Activated CD4-positive, alpha-beta T cell treated with anti-CD3 and anti-CD28 coated beads, Interleukin-2, amount 50 U/mL, for 1 hour (primary cell): Measurements from ENCODE around the gene TMBIM4.
A peak's percentile ranks its signal among the peaks of the same experiment; 100 is the strongest.
"Not testable (repeated sequence)": the region's sequence is repeated elsewhere in the genome, so short reads cannot be mapped to it uniquely, and the experiment has no call there.

Experiments used
- DNase-seq: peaks from one replicate; pipeline ENCODE4 v3.0.0-alpha.2; 2020

The TMBIM4 gene, protein sequence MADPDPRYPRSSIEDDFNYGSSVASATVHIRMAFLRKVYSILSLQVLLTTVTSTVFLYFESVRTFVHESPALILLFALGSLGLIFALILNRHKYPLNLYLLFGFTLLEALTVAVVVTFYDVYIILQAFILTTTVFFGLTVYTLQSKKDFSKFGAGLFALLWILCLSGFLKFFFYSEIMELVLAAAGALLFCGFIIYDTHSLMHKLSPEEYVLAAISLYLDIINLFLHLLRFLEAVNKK

GRCh38 chr12:66169221-66170170 lies at the start of gene TMBIM4:
Gene TMBIM4 (minus strand): TSS chr12:66169996. CDS start chr12:66169951, 45 bp downstream.
- peak; percentile 78 for DNase-seq

DNA sequence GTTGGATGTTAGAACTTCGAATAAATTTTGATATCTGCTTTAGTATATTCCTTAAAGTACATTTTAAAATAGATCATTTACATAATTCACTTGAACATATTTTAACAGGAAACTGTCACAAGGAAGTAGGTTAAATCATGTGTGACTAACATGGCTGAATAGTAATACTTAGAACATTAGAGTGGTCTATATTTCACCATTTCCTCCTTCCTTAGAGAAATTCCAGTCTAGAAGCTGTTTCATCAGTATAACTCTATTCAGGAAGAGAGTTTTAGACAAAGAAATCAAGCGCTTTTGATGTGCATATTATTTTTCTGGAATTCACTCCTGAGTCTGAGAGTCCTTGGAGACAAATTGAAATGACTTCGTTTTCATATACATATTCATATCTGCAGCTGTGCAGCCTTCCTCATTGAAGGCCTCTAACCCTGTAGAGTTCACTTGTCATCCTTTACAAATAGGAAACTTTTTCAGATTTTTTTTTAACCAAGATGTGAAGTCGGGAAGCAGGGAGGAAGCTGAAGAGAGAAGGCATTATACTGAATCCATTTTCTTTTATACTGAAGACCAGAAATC lies 47.6 kb upstream of the TMBIM4 start:
- DNase-seq = no peak

DNA sequence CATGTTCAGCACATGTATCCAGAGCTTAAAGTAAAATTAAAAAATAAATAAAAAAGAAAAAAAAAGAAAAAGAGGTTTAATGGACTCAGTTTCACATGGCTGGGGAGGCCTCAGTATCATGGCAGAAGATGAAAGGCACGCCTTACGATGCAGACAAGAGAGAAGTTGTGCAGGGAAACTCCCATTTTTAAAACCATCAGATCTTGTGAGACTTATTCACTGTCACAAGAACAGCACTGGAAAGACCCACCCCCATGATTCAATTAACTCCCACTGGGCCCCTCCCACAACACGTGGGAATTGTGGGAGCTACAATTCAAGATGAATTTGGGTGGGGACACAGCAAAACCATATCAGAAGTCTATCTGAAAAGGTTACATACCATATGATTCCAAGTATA lies 43.2 kb upstream of the TMBIM4 start:
- not testable (repeated sequence) for DNase-seq

DNA sequence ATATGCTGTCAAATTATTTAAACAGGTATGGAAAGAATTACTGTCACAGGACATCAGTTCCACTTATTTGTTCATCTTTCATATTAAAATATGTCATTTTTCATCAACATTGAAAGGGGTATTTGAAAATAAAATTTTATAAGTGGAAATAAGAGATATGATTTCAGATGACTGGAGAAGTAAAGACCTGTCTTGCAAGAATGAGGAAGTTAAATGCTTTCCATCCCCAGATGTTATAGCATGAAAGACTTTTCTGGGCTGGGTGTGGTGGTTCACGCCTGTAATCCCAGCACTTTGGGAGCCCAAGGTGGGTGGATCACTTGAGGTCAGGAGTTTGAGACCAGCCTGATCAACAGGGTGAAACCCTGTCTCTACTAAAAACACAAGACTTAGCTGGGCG lies 41.8 kb upstream of the TMBIM4 start:
- not testable (repeated sequence) for DNase-seq

GRCh38 chr12:66210840-66211239 lies 41.0 kb upstream of the TMBIM4 start:
- no peak for DNase-seq

- no peak for DNase-seq
These were observed 36.3 kb upstream of the TMBIM4 start for GRCh38 chr12:66206141-66206540.

- DNase-seq = no peak
These were observed 34.0 kb upstream of the TMBIM4 start for GRCh38 chr12:66203820-66204219.

DNA sequence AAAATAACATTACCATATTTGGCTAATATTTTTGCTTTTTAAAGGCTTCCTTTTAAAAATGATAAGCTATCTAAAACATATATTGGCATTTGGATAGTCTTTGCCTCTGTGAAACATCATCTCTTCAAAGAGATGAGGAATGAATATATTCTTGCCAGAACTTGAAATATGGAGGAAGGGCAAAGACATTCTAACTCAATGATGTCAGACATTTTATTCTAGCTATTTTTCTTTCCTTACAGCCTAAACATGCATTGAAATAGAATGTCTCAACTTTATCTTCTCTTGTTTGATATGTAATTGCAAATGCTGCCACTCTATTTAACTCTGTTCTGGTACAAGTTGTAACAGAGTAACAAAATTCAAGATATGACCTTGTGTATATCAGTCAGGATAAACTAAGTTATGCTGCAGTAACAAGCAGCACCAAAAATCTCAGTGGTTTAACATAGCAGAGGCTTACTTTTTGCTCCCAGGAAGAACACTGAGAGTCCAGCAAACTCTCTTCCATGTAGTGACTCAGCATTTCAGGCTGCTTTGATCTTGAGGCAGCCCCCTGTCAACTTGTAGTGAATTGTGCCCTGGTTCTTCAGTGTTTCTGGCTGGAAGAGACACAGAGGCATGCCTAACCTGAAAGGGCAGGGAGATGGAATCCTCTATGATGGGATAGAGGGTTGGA lies 30.2 kb upstream of the TMBIM4 start:
- no peak for DNase-seq

DNA sequence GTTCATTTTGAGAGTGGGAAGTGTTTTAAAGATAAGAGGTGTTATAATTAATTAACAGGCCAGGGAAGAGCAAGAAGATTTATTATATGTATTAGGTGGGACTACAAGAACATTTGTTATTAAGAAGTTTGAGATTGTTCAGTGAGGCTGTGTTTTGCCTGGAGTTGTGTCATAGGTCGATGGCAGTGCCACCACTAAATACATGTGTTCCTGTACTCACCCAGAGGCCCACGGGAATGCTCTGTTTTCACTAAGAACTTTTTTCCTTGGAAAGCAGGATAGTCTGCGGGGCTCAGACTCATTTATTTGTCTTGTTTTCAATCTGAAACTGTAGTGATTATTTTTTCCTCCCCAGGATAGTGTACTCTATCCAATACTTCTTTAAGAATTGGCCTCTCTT lies 29.3 kb upstream of the TMBIM4 start:
- DNase-seq = no peak

- no peak for DNase-seq
These were observed 27.7 kb upstream of the TMBIM4 start for GRCh38 chr12:66197495-66197921.

- no peak for DNase-seq
These were observed 27.0 kb upstream of the TMBIM4 start for GRCh38 chr12:66196806-66197205.

- no peak for DNase-seq
These were observed 25.4 kb upstream of the TMBIM4 start for GRCh38 chr12:66195242-66195641.

DNA sequence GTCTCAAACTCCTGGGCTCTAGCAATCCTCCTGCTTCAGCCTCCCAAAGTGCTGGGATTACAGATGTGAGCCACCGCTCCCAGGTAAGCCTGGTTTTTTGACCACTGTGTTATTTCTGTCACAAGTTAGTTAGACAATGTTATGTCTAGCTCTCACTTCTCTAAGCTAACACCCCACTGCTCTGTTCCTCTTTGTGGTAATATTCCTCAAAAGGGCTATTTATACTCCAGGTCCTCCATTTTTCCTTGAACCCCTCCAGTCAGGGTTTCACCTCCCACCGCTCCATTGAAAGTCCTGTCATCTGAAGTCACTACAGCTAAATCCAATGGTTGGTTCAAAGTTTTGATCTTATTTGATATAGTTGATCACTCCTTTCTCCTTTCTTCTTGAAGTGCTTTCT lies 24.3 kb upstream of the TMBIM4 start:
- no peak for DNase-seq

DNA sequence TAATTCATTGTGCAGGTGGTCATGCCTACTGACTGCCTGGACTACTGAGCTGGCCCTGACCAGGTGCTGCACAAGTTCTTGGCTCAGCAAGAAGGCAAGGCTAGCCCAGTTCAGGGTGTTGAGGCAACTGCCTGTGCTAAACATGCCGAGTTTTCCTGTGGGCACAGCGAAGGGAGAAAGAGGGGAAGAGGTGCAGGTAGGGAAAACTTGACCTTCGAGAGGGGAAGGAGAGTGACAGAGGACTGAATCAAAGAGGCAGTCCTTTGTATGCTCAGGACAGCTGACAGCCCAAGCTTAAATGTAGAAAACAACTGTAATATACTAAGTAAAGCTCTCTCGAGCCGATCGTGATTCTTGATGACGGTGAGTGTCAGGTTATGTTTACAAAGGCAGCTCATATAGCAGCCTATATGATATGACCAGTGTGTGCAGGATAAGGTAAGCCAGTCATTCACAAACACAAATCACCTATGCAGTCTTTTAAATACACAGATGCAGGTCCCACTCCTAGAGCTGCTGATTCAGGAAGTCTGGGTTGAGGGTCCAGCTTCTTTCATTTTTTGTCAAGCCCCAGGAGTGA lies 21.8 kb upstream of the TMBIM4 start:
- DNase-seq = no peak

DNA sequence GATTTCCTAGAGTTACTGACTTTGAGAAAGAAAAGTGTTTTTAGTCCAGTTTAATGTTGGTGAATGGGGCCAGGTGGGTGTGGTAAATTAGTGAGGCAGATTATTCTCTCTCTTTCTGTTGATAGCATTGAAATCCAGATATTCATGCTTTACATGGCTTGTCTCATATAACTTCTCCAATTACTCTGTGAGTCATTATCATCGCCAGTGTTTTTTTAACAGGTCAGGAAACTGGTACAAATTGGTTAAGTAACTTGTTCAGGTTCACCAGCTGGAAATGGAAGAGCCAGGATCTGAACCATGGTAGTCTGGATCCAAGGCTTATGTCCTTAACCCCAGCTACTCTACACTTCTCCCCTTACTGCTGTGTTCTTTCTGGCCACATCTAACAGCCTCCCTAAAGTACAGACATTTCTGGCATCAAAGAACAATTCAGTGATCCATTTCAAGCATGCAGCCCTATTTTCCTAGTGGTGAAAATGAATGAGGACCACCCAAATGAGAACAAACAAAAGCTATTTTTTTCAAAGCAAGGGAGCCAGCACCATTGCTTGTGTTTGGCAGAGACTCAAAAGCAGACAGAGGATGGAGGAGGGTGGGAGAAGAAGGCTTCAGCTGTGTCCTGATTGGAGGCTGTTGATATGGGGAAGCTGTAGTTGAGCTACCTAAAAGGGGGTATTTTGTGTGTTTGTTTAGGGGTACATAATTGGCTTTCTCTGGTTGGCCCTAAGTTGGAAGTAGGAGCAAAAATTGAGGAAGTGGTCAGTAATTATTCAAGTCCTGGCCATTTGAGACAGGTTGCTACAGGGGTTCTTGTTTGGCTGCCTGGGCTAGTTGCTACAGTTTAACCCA lies 20.9 kb upstream of the TMBIM4 start:
- DNase-seq = no peak

GRCh38 chr12:66189889-66190288 lies 20.1 kb upstream of the TMBIM4 start:
- DNase-seq = no peak

DNA sequence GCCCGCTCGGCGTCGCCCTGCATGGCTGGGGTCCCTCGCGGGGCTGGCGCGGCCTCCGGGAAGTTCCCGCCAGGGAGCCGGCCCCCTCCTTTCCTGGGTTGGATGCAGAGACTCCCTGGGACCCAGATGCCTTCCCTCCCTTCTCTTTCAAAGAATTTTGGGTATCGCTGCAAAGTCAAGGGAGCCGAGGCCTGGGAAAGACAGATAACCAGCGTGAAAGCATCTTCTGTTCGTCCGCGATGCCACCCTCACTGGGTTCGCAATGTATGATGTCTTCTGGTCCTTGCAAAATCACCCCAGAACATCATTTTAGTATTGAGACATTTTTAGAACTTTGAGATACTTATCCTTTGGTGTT lies 19.7 kb upstream of the TMBIM4 start:
- no peak for DNase-seq

DNA sequence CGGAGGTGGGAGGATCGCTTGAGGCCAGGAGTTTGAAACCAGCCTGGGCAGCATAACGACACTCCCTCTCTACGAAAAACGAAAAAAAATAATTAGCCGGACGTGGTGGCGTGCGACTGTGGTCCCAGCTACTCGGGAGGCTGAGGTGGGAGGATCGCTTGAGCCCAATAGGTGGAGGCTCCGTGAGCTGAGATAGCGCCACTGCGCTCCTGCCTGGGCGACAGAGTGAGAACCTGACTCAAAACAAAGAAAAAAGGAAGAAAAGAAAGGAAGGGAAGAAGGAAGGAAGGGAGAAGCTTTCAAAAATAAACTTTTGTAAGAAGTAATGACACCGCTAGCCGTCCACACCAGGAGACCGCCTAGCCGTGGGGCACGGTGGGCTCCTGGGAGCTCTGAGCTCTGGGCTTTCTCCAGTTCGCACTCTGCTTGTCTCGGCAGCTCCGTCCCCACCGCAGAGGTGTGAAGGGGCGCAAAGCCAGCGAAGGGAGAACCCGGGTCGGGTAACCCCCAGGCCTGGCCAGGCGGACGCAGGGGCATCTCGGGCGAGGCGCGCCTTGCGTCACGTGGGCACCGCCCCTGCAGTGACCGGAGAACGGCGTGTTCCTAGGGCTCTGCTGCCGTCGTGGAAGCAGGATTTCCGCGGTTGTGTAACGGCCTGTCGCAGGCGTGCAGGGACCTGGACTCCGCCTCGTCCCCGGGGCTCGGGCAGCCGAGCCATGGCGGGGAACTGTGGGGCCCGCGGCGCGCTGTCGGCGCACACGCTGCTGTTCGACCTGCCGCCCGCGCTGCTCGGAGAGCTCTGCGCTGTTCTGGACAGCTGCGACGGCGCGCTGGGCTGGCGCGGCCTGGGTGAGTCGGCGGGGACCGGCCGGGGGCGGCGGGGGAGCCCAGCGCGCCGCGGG lies 19.0 kb upstream of the TMBIM4 start, which contains the start of gene IRAK3:
IRAK3 (plus strand) TSS at position 631 of the 902 bp plus-strand sequence; CDS start at position 717, 86 bp downstream.
- DNase-seq = peak; percentile 13

- no peak for DNase-seq
These were observed 18.0 kb upstream of the TMBIM4 start for GRCh38 chr12:66187821-66188220.

- no peak for DNase-seq
These were observed 17.2 kb upstream of the TMBIM4 start for GRCh38 chr12:66187036-66187435.

DNA sequence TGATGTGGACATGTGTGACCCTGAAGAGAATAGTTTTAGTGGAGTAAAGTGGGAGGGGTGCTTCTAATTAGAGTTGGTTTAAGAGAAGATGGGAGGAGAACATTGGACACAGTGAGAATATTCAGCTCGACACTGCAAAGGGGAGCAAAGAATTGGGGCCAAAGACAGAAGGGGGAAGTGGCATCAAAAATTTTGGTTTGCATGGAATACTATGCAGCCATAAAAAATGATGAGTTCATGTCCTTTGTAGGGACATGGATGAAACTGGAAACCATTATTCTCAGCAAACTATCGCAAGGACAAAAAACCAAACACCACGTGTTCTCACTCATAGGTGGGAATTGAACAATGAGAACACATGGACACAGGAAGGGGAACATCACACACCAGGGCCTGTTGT lies 15.0 kb upstream of the TMBIM4 start:
- DNase-seq = not testable (repeated sequence)
